Activated CD4-positive, CD25-positive, alpha-beta regulatory T cell treated with anti-CD3 and anti-CD28 coated beads, Interleukin-2, amount 50 U/mL, for 72 hours (primary cell): ENCODE measurements around the gene PLAGL2.
"Not testable (repeated sequence)": the region's sequence is repeated elsewhere in the genome, so short reads cannot be mapped to it uniquely, and the experiment has no call there.

Experiments used
- DNase-seq: peaks from one replicate; pipeline ENCODE4 v3.0.0; 2021

The PLAGL2 gene

GRCh38 chr20:32203356-32204204 lies 4.0 kb downstream of the PLAGL2 start:
- no peak for DNase-seq

- no peak for DNase-seq
Observed at GRCh38 chr20:32201977-32202363, 5.6 kb downstream of the PLAGL2 start.

- no peak for DNase-seq
Observed at GRCh38 chr20:32201296-32201976, 6.1 kb downstream of the PLAGL2 start.

GRCh38 chr20:32199006-32199405 lies 8.5 kb downstream of the PLAGL2 start:
- DNase-seq: no peak

- not testable (repeated sequence) for DNase-seq
Observed at GRCh38 chr20:32197136-32197535, 10.4 kb downstream of the PLAGL2 start.

- DNase-seq: not testable (repeated sequence)
Observed at GRCh38 chr20:32196613-32197012, 10.9 kb downstream of the PLAGL2 start.

- DNase-seq: no peak
Observed at GRCh38 chr20:32195581-32195980, 12.0 kb downstream of the PLAGL2 start.

GRCh38 chr20:32193996-32194395 lies 13.5 kb downstream of the PLAGL2 start:
- no peak for DNase-seq

GRCh38 chr20:32193336-32193735 lies 14.2 kb downstream of the PLAGL2 start:
- not testable (repeated sequence) for DNase-seq

- no peak for DNase-seq
Observed at GRCh38 chr20:32192698-32193097, 14.8 kb downstream of the PLAGL2 start.

- no peak for DNase-seq
Observed at GRCh38 chr20:32191873-32192272, 15.7 kb downstream of the PLAGL2 start.

- DNase-seq: no peak
Observed at GRCh38 chr20:32191422-32191821, 16.1 kb downstream of the PLAGL2 start.

- no peak for DNase-seq
Observed at GRCh38 chr20:32190616-32191415, 16.7 kb downstream of the PLAGL2 start.

- DNase-seq: peak; percentile 55
Observed at GRCh38 chr20:32189691-32190615, 17.6 kb downstream of the PLAGL2 start.

- no peak for DNase-seq
Observed at GRCh38 chr20:32189123-32189410, 18.5 kb downstream of the PLAGL2 start.

GRCh38 chr20:32188376-32189122 lies 19.0 kb downstream of the PLAGL2 start:
- DNase-seq: no peak

GRCh38 chr20:32186506-32186905 lies 21.0 kb downstream of the PLAGL2 start:
- DNase-seq: no peak

GRCh38 chr20:32184961-32185603 lies 22.5 kb downstream of the PLAGL2 start:
- DNase-seq: no peak

GRCh38 chr20:32183947-32184635 lies 23.5 kb downstream of the PLAGL2 start:
- DNase-seq: no peak

- DNase-seq: no peak
Observed at GRCh38 chr20:32181606-32182005, 25.9 kb downstream of the PLAGL2 start.

- no peak for DNase-seq
Observed at GRCh38 chr20:32179934-32180333, 27.6 kb downstream of the PLAGL2 start.
